GM12873 (cell line): ENCODE results near the gene RALY.

ENCODE experiments used
- CTCF ChIP-seq: IDR thresholded peaks from 2 replicates; pipeline ENCODE4 v1.5.1; 2012; ENCODE audit warnings: low read depth, mild to moderate bottlenecking, moderate library complexity, low read length, control low read depth; ENCODE audit not compliant: insufficient read depth; ENCODE audit errors: missing control alignments

The RALY gene

DNA sequence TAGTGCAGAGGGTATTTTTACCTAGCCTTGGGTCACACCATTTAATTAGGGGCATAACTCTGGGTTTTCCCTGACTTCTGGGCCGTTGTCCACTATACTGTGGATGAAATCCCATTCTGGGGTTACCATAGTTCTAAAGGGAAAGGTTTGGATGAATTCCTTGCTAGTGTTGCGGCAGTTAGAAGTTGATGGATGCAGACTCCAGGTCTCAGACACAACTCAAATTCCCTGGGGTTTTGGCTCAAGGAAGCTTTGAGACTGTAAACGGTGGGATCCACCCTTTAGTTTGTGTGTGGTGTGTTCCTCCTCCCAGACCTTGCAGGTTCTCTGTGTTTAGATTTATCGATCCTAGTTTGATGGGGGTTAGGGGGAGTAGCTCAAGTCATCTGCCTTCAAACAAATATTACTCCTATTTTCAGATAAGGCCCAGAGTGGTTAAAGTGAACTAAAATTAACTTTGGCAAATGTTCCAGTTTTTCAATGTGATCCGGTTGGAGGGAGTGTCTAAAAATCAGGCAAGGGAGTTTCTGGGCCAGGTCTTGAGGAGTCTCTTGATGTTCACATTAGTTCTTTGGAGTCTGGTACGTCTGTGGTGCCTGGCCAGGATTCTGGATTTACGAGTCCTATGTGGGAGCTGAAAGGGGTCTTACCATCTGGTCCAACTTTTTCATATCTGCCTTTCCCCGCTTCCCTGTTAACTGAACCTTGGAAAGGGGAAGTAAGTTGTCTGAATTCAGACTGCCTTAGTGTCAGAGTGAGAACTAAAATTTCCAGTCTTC lies 1.5 kb downstream of the RALY start:
- no peak for TF ChIP-seq CTCF

GRCh38 chr20:33999025-33999649 lies 5.4 kb downstream of the RALY start:
- TF ChIP-seq CTCF = no peak

DNA sequence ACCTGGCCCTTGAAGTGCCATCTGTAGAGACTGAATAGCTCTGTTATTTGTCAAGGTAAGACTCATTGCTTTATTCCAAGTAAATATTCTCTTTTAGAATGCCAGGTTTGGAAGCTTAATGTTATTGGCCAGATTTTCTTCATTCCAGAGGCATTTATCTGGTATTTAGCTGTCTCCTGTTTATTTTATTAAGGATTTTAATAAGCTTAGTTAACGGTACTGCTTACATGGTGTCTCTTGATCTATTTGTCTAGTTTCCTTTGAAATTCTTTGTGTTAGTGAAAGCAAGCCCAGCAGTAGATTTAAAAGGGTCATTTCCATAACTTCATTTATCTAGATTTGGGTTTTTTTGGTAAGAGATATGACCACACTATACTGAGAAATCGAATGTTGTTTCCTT lies 7.7 kb downstream of the RALY start:
- no peak for TF ChIP-seq CTCF

GRCh38 chr20:34004227-34004626 lies 10.5 kb downstream of the RALY start:
- TF ChIP-seq CTCF = no peak

DNA sequence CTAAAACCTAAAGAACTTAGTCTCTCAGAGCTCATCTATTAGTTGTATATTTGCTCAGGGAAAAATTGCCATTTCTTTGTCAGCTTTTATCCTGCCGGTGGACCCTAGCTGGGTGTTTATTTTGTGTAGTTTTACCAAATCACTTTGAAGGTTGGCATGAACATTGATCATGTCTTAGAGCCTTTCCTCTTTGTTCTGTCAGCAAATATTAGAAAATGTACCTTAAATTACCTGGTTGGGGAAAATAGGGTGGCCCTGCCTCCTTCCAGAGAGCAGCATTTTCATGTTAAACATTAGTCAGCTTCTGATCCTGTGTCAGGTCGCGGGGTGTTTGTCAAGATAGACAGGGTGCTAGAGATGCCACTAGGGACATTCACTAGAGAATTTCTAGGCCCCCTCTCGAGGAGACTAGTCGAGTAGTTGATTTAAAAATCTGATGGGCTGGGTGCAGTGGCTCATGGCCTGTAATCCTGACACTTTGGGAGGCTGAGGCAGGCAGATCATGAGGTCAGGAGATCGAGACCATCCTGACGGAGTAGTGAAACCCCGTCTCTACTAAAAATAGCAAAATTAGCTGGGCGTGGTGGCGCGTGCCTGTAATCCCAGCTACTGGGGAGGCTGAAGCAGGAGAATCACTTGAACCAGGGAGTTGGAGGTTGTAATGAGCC lies 11.2 kb downstream of the RALY start:
- no peak for TF ChIP-seq CTCF

DNA sequence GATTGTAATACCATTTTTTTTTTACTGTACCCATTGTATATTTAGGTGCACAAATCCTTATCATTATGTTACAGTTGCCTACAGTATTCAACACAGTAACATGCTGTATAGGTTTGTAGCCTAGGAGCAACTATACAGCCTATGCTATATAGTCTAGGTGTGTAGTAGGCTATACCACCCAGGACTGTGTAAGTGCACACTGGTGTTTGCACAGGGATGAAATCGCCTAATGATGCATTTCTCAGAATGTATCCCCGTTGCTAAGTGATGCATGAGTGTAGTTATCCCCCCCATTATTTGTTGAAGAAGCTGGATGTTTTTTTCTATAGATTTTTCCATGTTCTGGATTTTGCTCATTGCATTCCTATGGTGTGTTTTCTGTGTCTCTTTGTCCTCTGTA lies 12.9 kb downstream of the RALY start:
- no peak for TF ChIP-seq CTCF

GRCh38 chr20:34008477-34008876 lies 14.8 kb downstream of the RALY start:
- no peak for TF ChIP-seq CTCF
